GM12878 (cell line): Measurements from ENCODE around the gene PPP1R18. TPM values are rescaled to one million over a fixed set of nuclear protein-coding genes. Genes with fewer than 3 reads are reported as not detected.

Experiments
- ATF7 ChIP-seq: fragments of 450-650 bp; IDR thresholded peaks from 2 replicates; pipeline ENCODE4 v1.6.1; 2016; ENCODE audit warnings: low read depth, mild to moderate bottlenecking
- BRCA1 ChIP-seq: IDR thresholded peaks from 2 replicates; pipeline ENCODE4 v1.6.1; 2011; ENCODE audit warnings: low read depth, low read length, improper control_type of control experiment
- CEBPZ ChIP-seq: fragments of 150-350 bp; IDR thresholded peaks from 2 replicates; pipeline ENCODE4 v1.6.1; 2016; ENCODE audit warnings: low read depth, low read length
- IKZF1 ChIP-seq: fragments of 450-650 bp; conservative IDR thresholded peaks from 2 replicates; pipeline ENCODE4 v1.6.1; 2017; ENCODE audit warnings: antibody characterized with exemption, mild to moderate bottlenecking
- JUND ChIP-seq: IDR thresholded peaks from 2 replicates; pipeline ENCODE4 v1.6.1; 2012; ENCODE audit warnings: low read depth, mild to moderate bottlenecking, low read length, improper control_type of control experiment, moderate library complexity
- MXI1 ChIP-seq: fragments of 150-350 bp; IDR thresholded peaks from 2 replicates; pipeline ENCODE4 v1.6.1; 2011; ENCODE audit warnings: low read depth, mild to moderate bottlenecking, inconsistent platforms, low read length, improper control_type of control experiment
- NFXL1 ChIP-seq: fragments of 450-650 bp; IDR thresholded peaks from 2 replicates; pipeline ENCODE4 v1.6.1; 2017; ENCODE audit warnings: antibody characterized with exemption, mild to moderate bottlenecking, borderline replicate concordance
- RUNX3 ChIP-seq: IDR thresholded peaks from 2 replicates; pipeline ENCODE4 v1.6.1; 2012; ENCODE audit warnings: low read length, inconsistent platforms
- SKIL ChIP-seq: fragments of 450-650 bp; IDR thresholded peaks from 2 replicates; pipeline ENCODE4 v1.6.1; 2017; ENCODE audit warnings: mild to moderate bottlenecking, low read depth, inconsistent platforms; ENCODE audit not compliant: poor library complexity, severe bottlenecking
- SREBF2 ChIP-seq: IDR thresholded peaks from 2 replicates; pipeline ENCODE4 v1.6.1; 2012; ENCODE audit warnings: mild to moderate bottlenecking, low read length
- SUZ12 ChIP-seq: fragments of 200-600 bp; sonication (generic); IDR thresholded peaks from one replicate; pipeline ENCODE4 v1.6.1; 2018; ENCODE audit warnings: antibody characterized with exemption, mild to moderate bottlenecking; ENCODE audit not compliant: unreplicated experiment
- TBL1XR1 ChIP-seq: IDR thresholded peaks from 2 replicates; pipeline ENCODE4 v1.6.1; 2012; ENCODE audit warnings: low read depth, low read length, improper control_type of control experiment
- TCF12 ChIP-seq: IDR thresholded peaks from 2 replicates; pipeline ENCODE4 v1.6.1; 2011; ENCODE audit warnings: low read depth, mild to moderate bottlenecking, low read length
- ZBTB40 ChIP-seq: fragments of 450-650 bp; IDR thresholded peaks from 2 replicates; pipeline ENCODE4 v1.6.1; 2016; ENCODE audit warnings: mild to moderate bottlenecking, moderate library complexity, borderline replicate concordance
- ZNF687 ChIP-seq: fragments of 450-650 bp; IDR thresholded peaks from 2 replicates; pipeline ENCODE4 v1.6.1; 2017; ENCODE audit warnings: mild to moderate bottlenecking, moderate library complexity
- polyA plus RNA-seq, 11 experiments: library from polyadenylated mRNA; depleted of rRNA in 4 of 11; unstranded in 6 of 11; stranded (reverse) in 5 of 11; fragments of >200 nt; fragmentation: Nextera tagmentation in 4 of 11; fragmentation: Illumina TruSeq in 1 of 11; extraction: Ambion mirVana in 4 of 11; extraction: Trizol in 1 of 11; gene quantifications; 1 replicate in 1 of 11; 2 replicates in 10 of 11; pipeline versions ENCODE4 v1.2.1 to v1.2.3, GENCODE V29; 2011 to 2016; ENCODE audit warnings: inconsistent platforms in 2 of 11, missing spikeins in 2 of 11, low read depth in 1 of 11
- total RNA-seq, 4 experiments: library from RNA; depleted of rRNA in 3 of 4; stranded (reverse); fragments of >200 nt in 3 of 4; fragmentation: Illumina TruSeq in 1 of 4; extraction: Trizol in 1 of 4; gene quantifications; 2 replicates each; pipeline versions ENCODE4 v1.2.1 to v1.2.3, GENCODE V29; 2013 to 2021

The PPP1R18 gene
- total and polyA plus RNA-seq, 10 of the 15 experiments (the other 5 are each of a cell fraction or from before 2014, with no cell fraction given), result 21.0 to 119 (median 52.6) TPM

GRCh38 chr6:30672445-30673253 lies 13.8 kb downstream of the PPP1R18 start, which contains the start of gene DHX16 (continued):
- no peak for TF ChIP-seq BRCA1
- TF ChIP-seq CEBPZ, result no peak
- TF ChIP-seq RUNX3, result peak; percentile 64
- no peak for TF ChIP-seq ZNF687
- peak; percentile 73; the same call in 1 of the 2 replicates for TF ChIP-seq ZBTB40
- TF ChIP-seq MXI1, result no peak
- peak; percentile 87 for TF ChIP-seq IKZF1
- TF ChIP-seq SREBF2, result no peak
- TF ChIP-seq TBL1XR1, result no peak
- TF ChIP-seq SKIL, result peak; percentile 61
- TF ChIP-seq JUND, result no peak
- TF ChIP-seq NFXL1, result no peak
- TF ChIP-seq TCF12, result no peak
- TF ChIP-seq SUZ12, result no peak
- TF ChIP-seq ATF7, result peak; percentile 50; the same call in 1 of the 2 replicates
